ENCODE data around the gene CTAGE1. TPM values are rescaled to one million over a fixed set of nuclear protein-coding genes. Genes with fewer than 3 reads are reported as not detected.
A peak's percentile ranks its signal among the peaks of the same experiment; 100 is the strongest.

The CTAGE1 gene
- not detected in 2 replicates for total RNA-seq (ENCODE audit: low replicate concordance)

- Histone ChIP-seq H3K4me1 (no peaks in the 10 kb centered on the region), H3K27ac (no peak within 1 kb of the TSS), H3K27me3 (peaks cover 5% of the 10 kb centered on the region), H4K20me1 (ENCODE audit: low read depth) (no peaks in the 10 kb centered on the region), H3K4me3 (no peak within 1 kb of the TSS), H3F3A (ENCODE audit: low read depth) (no peaks in the 10 kb centered on the region), H3K9ac (no peak within 1 kb of the TSS), H3K79me2 (ENCODE audit: low read depth) (no peaks in the 10 kb centered on the region), H3K9me3 (ENCODE audit: low read depth) (no peaks in the 10 kb centered on the region), H3K36me3 (no peaks in the 10 kb centered on the region), H3K4me2 (no peak within 1 kb of the TSS), H2AFZ (replicated peaks) (peak within 1 kb of the TSS; percentile 45)
- DNase-seq (ENCODE audit: low spot score) = peak; percentile 38
- Mint-ChIP-seq H3K27ac (no peak within 1 kb of the TSS), H3K9me3 (peaks cover 4% of the 10 kb centered on the region), H3K4me3 (no peak within 1 kb of the TSS), H3K4me1 (no peaks in the 10 kb centered on the region), H3K36me3 (no peaks in the 10 kb centered on the region), H3K27me3 (ENCODE audit: insufficient read depth, low read depth) (peaks cover 4% of the 10 kb centered on the region)
- TF ChIP-seq CTCF (IDR thresholded peaks at IDR 0.05) = no peak
- TF ChIP-seq EZH2 (IDR thresholded peaks at IDR 0.05) = no peak
- no peak for TF ChIP-seq EZH2phosphoT487 (IDR thresholded peaks at IDR 0.05)
Observed at GRCh38 chr18:22417496-22418188, at the start of gene CTAGE1. CTAGE1 (minus strand) TSS chr18:22417915; CDS start chr18:22417811, 104 bp downstream.

GRCh38 chr18:22466608-22467395 lies 49.1 kb upstream of the CTAGE1 start:
- Histone ChIP-seq H3K4me3 (no peak overlapping the region), H3K27me3 (no peaks in the 10 kb centered on the region), H3K9me3 (ENCODE audit: low read depth) (no peaks in the 10 kb centered on the region), H4K20me1 (ENCODE audit: low read depth) (no peaks in the 10 kb centered on the region), H3K4me1 (no peaks in the 10 kb centered on the region), H3K4me2 (no peak overlapping the region), H3K36me3 (no peaks in the 10 kb centered on the region), H3K9ac (no peak overlapping the region), H3K27ac (no peak overlapping the region), H3F3A (ENCODE audit: low read depth) (no peaks in the 10 kb centered on the region), H2AFZ (replicated peaks) (no peak overlapping the region), H3K79me2 (ENCODE audit: low read depth) (no peaks in the 10 kb centered on the region)
- DNase-seq (ENCODE audit: low spot score) = no peak
- Mint-ChIP-seq H3K27me3 (ENCODE audit: insufficient read depth, low read depth) (peaks cover 8% of the 10 kb centered on the region), H3K4me1 (peaks cover 19% of the 10 kb centered on the region), H3K4me3 (no peak overlapping the region), H3K27ac (no peak overlapping the region), H3K9me3 (no peaks in the 10 kb centered on the region), H3K36me3 (no peaks in the 10 kb centered on the region)
- TF ChIP-seq CTCF (IDR thresholded peaks at IDR 0.05) (no peak), EZH2 (IDR thresholded peaks at IDR 0.05) (no peak), EZH2phosphoT487 (IDR thresholded peaks at IDR 0.05) (no peak)

- no peak for TF ChIP-seq CTCF (IDR thresholded peaks at IDR 0.05)
- Histone ChIP-seq H4K20me1 (ENCODE audit: low read depth) (no peaks in the 10 kb centered on the region), H3K79me2 (ENCODE audit: low read depth) (no peaks in the 10 kb centered on the region), H3K36me3 (no peaks in the 10 kb centered on the region), H2AFZ (replicated peaks) (no peak overlapping the region), H3K4me3 (no peak overlapping the region), H3K27me3 (no peaks in the 10 kb centered on the region), H3K4me1 (no peaks in the 10 kb centered on the region), H3K4me2 (no peak overlapping the region), H3K27ac (no peak overlapping the region), H3K9me3 (ENCODE audit: low read depth) (no peaks in the 10 kb centered on the region), H3F3A (ENCODE audit: low read depth) (no peaks in the 10 kb centered on the region), H3K9ac (no peak overlapping the region)
- Mint-ChIP-seq H3K9me3 (no peaks in the 10 kb centered on the region), H3K27ac (no peak overlapping the region), H3K27me3 (ENCODE audit: insufficient read depth, low read depth) (peaks cover 8% of the 10 kb centered on the region), H3K4me3 (no peak overlapping the region), H3K36me3 (no peaks in the 10 kb centered on the region), H3K4me1 (peaks cover 13% of the 10 kb centered on the region)
- DNase-seq (ENCODE audit: low spot score) = no peak
Observed at GRCh38 chr18:22465859-22466457, 48.2 kb upstream of the CTAGE1 start.
